ENCODE data around the gene SPSB1. TPM values are rescaled to one million over a fixed set of nuclear protein-coding genes. Genes with fewer than 3 reads are reported as not detected.

The SPSB1 gene
- total and polyA plus RNA-seq, 2 donors from 2014 or later: 12.7 to 25.9 TPM

DNA sequence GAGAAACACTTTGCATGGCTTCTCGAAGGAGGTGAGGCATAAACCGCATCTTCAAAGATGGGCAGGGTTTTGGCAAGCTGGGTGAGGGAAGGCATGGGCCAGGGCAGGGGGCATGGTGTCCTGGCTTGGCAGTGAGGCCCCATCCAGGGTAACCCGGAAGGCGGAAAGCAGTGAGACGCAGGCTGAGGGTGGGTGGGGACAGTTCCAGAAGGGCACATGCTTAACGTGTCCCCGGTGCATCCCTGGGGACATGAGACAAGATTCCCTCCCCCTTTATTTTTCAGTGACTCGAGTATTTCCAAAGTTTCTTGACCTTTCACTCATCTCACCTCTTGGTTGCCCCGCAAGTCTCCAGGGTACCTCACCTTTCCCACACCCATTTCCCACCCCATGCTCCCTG, 123.8 kb downstream of the SPSB1 start:
- H3K4me1 ChIP-seq (ENCODE audit: control insufficient read depth in 2 of 3, insufficient read depth in 2 of 3, low read depth in 1 of 3, low read length in 3 of 3): peaks cover 0 to 6% (median 0%) of the 10 kb centered on the region in 3 donors
- H3K9ac ChIP-seq (ENCODE audit: low read length in 3 of 3): no peak overlapping the region
- DNase-seq (no peak), FAIRE-seq (no peak)
- no peaks in the 10 kb centered on the region for H3K9me3 ChIP-seq (ENCODE audit: control insufficient read depth in 2 of 3, insufficient read depth in 1 of 3, low read length in 3 of 3)
- H3K27ac ChIP-seq (ENCODE audit: low read depth in 2 of 2, low read length in 2 of 2): no peak overlapping the region
- TF ChIP-seq, protein P1, sequence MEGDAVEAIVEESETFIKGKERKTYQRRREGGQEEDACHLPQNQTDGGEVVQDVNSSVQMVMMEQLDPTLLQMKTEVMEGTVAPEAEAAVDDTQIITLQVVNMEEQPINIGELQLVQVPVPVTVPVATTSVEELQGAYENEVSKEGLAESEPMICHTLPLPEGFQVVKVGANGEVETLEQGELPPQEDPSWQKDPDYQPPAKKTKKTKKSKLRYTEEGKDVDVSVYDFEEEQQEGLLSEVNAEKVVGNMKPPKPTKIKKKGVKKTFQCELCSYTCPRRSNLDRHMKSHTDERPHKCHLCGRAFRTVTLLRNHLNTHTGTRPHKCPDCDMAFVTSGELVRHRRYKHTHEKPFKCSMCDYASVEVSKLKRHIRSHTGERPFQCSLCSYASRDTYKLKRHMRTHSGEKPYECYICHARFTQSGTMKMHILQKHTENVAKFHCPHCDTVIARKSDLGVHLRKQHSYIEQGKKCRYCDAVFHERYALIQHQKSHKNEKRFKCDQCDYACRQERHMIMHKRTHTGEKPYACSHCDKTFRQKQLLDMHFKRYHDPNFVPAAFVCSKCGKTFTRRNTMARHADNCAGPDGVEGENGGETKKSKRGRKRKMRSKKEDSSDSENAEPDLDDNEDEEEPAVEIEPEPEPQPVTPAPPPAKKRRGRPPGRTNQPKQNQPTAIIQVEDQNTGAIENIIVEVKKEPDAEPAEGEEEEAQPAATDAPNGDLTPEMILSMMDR (IDR thresholded peaks at IDR 0.05; ENCODE audit: borderline replicate concordance, extremely low read depth, insufficient read depth): no peak
- H3K36me3 ChIP-seq (ENCODE audit: control insufficient read depth in 2 of 3, insufficient read depth in 3 of 3, low read length in 3 of 3): no peaks in the 10 kb centered on the region
- no peaks in the 10 kb centered on the region for H3K27me3 ChIP-seq (ENCODE audit: control insufficient read depth, insufficient read depth, low read length)
- intact Hi-C loops (cut with DNase I): no loop called here
- H3K4me3 ChIP-seq (ENCODE audit: low read length in 3 of 3): no peak overlapping the region

DNA sequence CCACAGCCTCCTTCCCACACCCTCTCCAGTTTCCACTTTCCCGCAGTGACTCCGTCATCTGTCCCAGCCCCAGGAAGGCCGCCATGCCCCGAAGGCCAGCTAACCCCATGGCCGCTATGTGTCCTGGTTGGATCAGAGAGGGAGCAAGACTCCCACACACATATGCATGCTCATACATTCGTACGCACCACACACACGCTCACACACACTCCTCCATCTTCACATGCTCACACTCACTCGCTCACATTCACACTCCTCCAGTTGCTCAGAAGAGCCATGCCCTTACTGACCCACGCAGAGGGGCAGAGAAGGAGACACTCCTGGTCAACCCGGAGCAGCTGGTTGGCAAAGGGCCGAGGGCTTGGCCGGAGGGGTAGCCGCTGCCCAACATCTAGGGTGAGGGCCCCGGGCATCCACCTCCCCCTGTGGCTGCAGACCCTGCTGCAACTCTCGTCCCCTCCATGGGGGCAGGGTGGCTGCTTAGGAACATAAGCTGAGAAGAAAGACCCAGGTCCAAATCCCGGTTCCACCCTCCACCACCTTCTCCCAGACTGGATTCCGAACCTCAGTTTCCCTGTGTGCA, 124.3 kb downstream of the SPSB1 start:
- H3K4me1 ChIP-seq (ENCODE audit: control insufficient read depth in 2 of 3, insufficient read depth in 2 of 3, low read depth in 1 of 3, low read length in 3 of 3): peaks cover 0 to 6% (median 0%) of the 10 kb centered on the region in 3 donors
- no peak for DNase-seq

DNA sequence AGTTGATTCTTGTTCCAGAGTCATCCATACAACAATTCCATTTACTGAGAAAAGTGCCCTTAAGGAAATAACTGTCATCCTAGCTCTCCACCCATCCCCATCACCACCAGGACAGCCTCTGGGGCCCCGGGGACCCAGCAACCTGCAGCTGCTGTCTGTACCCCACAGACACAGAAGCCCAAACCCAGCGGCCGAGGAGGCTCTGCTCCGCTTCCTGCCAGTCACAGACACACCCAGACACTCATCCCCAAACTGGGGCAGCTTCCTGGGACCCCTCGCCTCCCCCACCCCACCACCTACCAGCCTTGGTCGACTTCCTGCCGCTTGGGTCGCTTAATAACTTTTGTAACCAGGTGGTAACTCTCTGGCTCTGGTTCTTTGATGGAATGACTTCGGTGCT, 125.0 kb downstream of the SPSB1 start:
- H3K4me1 ChIP-seq (ENCODE audit: control insufficient read depth in 2 of 3, insufficient read depth in 2 of 3, low read depth in 1 of 3, low read length in 3 of 3): peaks cover 0 to 6% (median 0%) of the 10 kb centered on the region in 3 donors
- no peak overlapping the region for H3K27ac ChIP-seq (ENCODE audit: low read depth in 2 of 2, low read length in 2 of 2)
- intact Hi-C loops (cut with DNase I): no loop called here
- DNase-seq (no peak), FAIRE-seq (no peak)
- no peaks in the 10 kb centered on the region for H3K36me3 ChIP-seq (ENCODE audit: control insufficient read depth in 2 of 3, insufficient read depth in 3 of 3, low read length in 3 of 3)
- H3K4me3 ChIP-seq (ENCODE audit: low read length in 3 of 3): no peak overlapping the region
- H3K9me3 ChIP-seq (ENCODE audit: control insufficient read depth in 2 of 3, insufficient read depth in 1 of 3, low read length in 3 of 3): no peaks in the 10 kb centered on the region
- TF ChIP-seq, protein P1 (IDR thresholded peaks at IDR 0.05; ENCODE audit: borderline replicate concordance, extremely low read depth, insufficient read depth): no peak
- H3K9ac ChIP-seq (ENCODE audit: low read length in 3 of 3): no peak overlapping the region
- H3K27me3 ChIP-seq (ENCODE audit: control insufficient read depth, insufficient read depth, low read length): no peaks in the 10 kb centered on the region

More for the DNA sequence above, 124.3 kb downstream of the SPSB1 start:
- Histone ChIP-seq H3K9me3 (ENCODE audit: control insufficient read depth in 2 of 3, insufficient read depth in 1 of 3, low read length in 3 of 3) (no peaks in the 10 kb centered on the region), H3K27ac (ENCODE audit: low read depth in 2 of 2, low read length in 2 of 2) (no peak overlapping the region), H3K4me3 (ENCODE audit: low read length in 3 of 3) (no peak overlapping the region), H3K36me3 (ENCODE audit: control insufficient read depth in 2 of 3, insufficient read depth in 3 of 3, low read length in 3 of 3) (no peaks in the 10 kb centered on the region), H3K9ac (ENCODE audit: low read length in 3 of 3) (no peak overlapping the region), H3K27me3 (ENCODE audit: control insufficient read depth, insufficient read depth, low read length) (no peaks in the 10 kb centered on the region)
- intact Hi-C loops (cut with DNase I): no loop called here
- TF ChIP-seq, protein P1 (IDR thresholded peaks at IDR 0.05; ENCODE audit: borderline replicate concordance, extremely low read depth, insufficient read depth): no peak
- FAIRE-seq: no peak

DNA sequence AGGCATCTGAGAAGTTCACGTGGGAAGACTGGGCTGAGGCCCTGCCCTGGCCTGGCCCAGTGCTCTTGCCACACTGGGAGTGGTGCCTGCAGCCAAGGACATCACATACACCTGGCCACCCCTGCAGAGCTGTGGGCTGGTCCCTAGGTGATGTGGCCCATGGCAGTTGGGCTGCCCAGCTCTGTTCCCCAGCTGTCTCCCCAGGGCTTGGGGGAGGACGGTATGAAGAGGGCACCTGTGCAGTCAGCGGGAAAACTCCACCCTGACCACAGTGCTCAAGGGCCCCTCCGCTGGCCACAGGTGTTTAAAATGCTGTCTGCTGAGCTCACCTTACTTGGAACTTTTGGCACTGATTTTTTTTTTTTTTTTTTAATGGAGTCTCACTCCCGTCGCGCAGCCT, 126.2 kb downstream of the SPSB1 start:
- FAIRE-seq: no peak

More for the DNA sequence above, 126.2 kb downstream of the SPSB1 start:
- intact Hi-C loops (cut with DNase I): no loop called here
- no peak overlapping the region for H3K9ac ChIP-seq (ENCODE audit: low read length in 3 of 3)
- no peaks in the 10 kb centered on the region for H3K9me3 ChIP-seq (ENCODE audit: control insufficient read depth in 2 of 3, insufficient read depth in 1 of 3, low read length in 3 of 3)
- no peak for DNase-seq
- TF ChIP-seq, protein P1 (IDR thresholded peaks at IDR 0.05; ENCODE audit: borderline replicate concordance, extremely low read depth, insufficient read depth): no peak
- H3K4me1 ChIP-seq (ENCODE audit: control insufficient read depth in 2 of 3, insufficient read depth in 2 of 3, low read depth in 1 of 3, low read length in 3 of 3): no peaks in the 10 kb centered on the region
- H3K4me3 ChIP-seq (ENCODE audit: low read length in 3 of 3): no peak overlapping the region
- H3K27ac ChIP-seq (ENCODE audit: low read depth in 2 of 2, low read length in 2 of 2): no peak overlapping the region
- no peaks in the 10 kb centered on the region for H3K27me3 ChIP-seq (ENCODE audit: control insufficient read depth, insufficient read depth, low read length)
- H3K36me3 ChIP-seq (ENCODE audit: control insufficient read depth in 2 of 3, insufficient read depth in 3 of 3, low read length in 3 of 3): no peaks in the 10 kb centered on the region

Data from kidney (tissue), 14 donors.